OCI-LY3 (cell line): ENCODE results near the gene C9orf153.

ENCODE experiments used
- H2AFZ ChIP-seq: fragments of 200-600, 300-600 bp; shearing (Covaris generic); 2 replicates; pipeline ENCODE4 v1.6.0; 2014; ENCODE audit warnings: antibody characterized with exemption, low read depth, low read length
- H3K27ac ChIP-seq: fragments of 200-600, 300-600 bp; sonication (generic); 2 replicates; pipeline ENCODE4 v1.5.1; 2014; ENCODE audit warnings: mild to moderate bottlenecking, low read length, moderate library complexity, mixed read lengths
- H3K27me3 ChIP-seq: fragments of 200-600, 300-600 bp; sonication (generic); 2 replicates; pipeline ENCODE4 v1.6.1; 2014; ENCODE audit warnings: low read depth, low read length, mixed read lengths
- H3K36me3 ChIP-seq: fragments of 200-600, 300-600 bp; sonication (generic); replicated peaks from 2 replicates; pipeline ENCODE3; 2014; ENCODE audit warnings: low read depth, low read length, mixed read lengths
- H3K4me1 ChIP-seq: fragments of 300-600, 200-600 bp; sonication (generic); 2 replicates; pipeline ENCODE4 v1.6.1; 2014; ENCODE audit warnings: low read length, mixed read lengths
- H3K4me2 ChIP-seq: fragments of 200-600, 300-600 bp; sonication (generic); 2 replicates; pipeline ENCODE4 v1.6.1; 2014; ENCODE audit warnings: low read length, mixed read lengths
- H3K4me3 ChIP-seq: fragments of 300-600, 200-600 bp; sonication (generic); 2 replicates; pipeline ENCODE4 v1.5.1; 2014; ENCODE audit warnings: antibody characterized with exemption, mild to moderate bottlenecking, low read length, moderate library complexity
- H3K79me2 ChIP-seq: fragments of 300-600, 200-600 bp; shearing (Covaris generic); 2 replicates; pipeline ENCODE4 v1.6.1; 2014; ENCODE audit warnings: mild to moderate bottlenecking, low read length, mixed read lengths
- H3K9ac ChIP-seq: fragments of 300-600, 200-600 bp; shearing (Covaris generic); 2 replicates; pipeline ENCODE4 v1.6.0; 2014; ENCODE audit warnings: mild to moderate bottlenecking, low read length, moderate library complexity
- H3K9me3 ChIP-seq: fragments of 200-600, 300-600 bp; shearing (Covaris generic); 2 replicates; pipeline ENCODE4 v1.6.1; 2014; ENCODE audit warnings: low read length, mixed read lengths; ENCODE audit not compliant: insufficient read depth
- H4K20me1 ChIP-seq: fragments of 200-600, 300-600 bp; sonication (generic); 2 replicates; pipeline ENCODE4 v1.6.1; 2016; ENCODE audit warnings: low read length, mixed read lengths; ENCODE audit not compliant: insufficient read depth
- CTCF ChIP-seq: fragments of 200-600, 300-600 bp; sonication (generic); IDR thresholded peaks from 2 replicates; pipeline ENCODE4 v1.5.1; 2014; ENCODE audit warnings: antibody characterized with exemption, low read length, low read depth
- EZH2phosphoT487 ChIP-seq: fragments of 200-600 bp; shearing (Covaris generic); IDR thresholded peaks from 2 replicates; pipeline ENCODE4 v1.6.1; 2018; ENCODE audit warnings: antibody characterized with exemption, mixed run types, low read depth

The C9orf153 gene

GRCh38 chr9:86248746-86249145 lies 10.7 kb downstream of the C9orf153 start:
- TF ChIP-seq EZH2phosphoT487: no peak
- no peak for TF ChIP-seq CTCF
- no peak overlapping the region for H2AFZ ChIP-seq

GRCh38 chr9:86246752-86247161 lies 12.7 kb downstream of the C9orf153 start:
- Histone ChIP-seq H2AFZ (no peak overlapping the region), H3K4me1 (peaks cover 3% of the 10 kb centered on the region), H3K36me3 (no peaks in the 10 kb centered on the region), H3K4me3 (no peak overlapping the region), H3K9ac (no peak overlapping the region), H4K20me1 (no peaks in the 10 kb centered on the region), H3K9me3 (no peaks in the 10 kb centered on the region), H3K27ac (no peak overlapping the region), H3K27me3 (0 out of 2 replicates have a peak, but pooled peaks cover 6% of the 10 kb centered on the region), H3K79me2 (no peaks in the 10 kb centered on the region), H3K4me2 (peak overlapping the region; percentile 10)
- TF ChIP-seq EZH2phosphoT487 (no peak), CTCF (peak; percentile 27; the same call in 1 of the 2 replicates)

More at GRCh38 chr9:86248746-86249145, 10.7 kb downstream of the C9orf153 start:
- Histone ChIP-seq H3K9ac (no peak overlapping the region), H3K4me1 (peaks cover 3% of the 10 kb centered on the region), H3K27ac (no peak overlapping the region), H3K9me3 (0 out of 2 replicates have a peak, but pooled peaks cover 4% of the 10 kb centered on the region), H3K27me3 (0 out of 2 replicates have a peak, but pooled peaks cover 6% of the 10 kb centered on the region), H3K4me3 (no peak overlapping the region), H4K20me1 (no peaks in the 10 kb centered on the region), H3K36me3 (peaks cover 6% of the 10 kb centered on the region), H3K4me2 (no peak overlapping the region), H3K79me2 (no peaks in the 10 kb centered on the region)

GRCh38 chr9:86242071-86242470 lies 17.4 kb downstream of the C9orf153 start:
- no peak overlapping the region for H2AFZ ChIP-seq
- no peaks in the 10 kb centered on the region for H3K9me3 ChIP-seq
- H4K20me1 ChIP-seq: no peaks in the 10 kb centered on the region
- H3K36me3 ChIP-seq: no peaks in the 10 kb centered on the region
- no peak overlapping the region for H3K27ac ChIP-seq
- H3K4me1 ChIP-seq: peaks cover 3% of the 10 kb centered on the region
- H3K27me3 ChIP-seq: 0 out of 2 replicates have a peak, but pooled peaks cover 6% of the 10 kb centered on the region
- no peak overlapping the region for H3K4me3 ChIP-seq
- H3K9ac ChIP-seq: no peak overlapping the region
- no peak overlapping the region for H3K4me2 ChIP-seq
- TF ChIP-seq EZH2phosphoT487 (no peak), CTCF (no peak)
- no peaks in the 10 kb centered on the region for H3K79me2 ChIP-seq

- H4K20me1 ChIP-seq: no peaks in the 10 kb centered on the region
- no peak overlapping the region for H2AFZ ChIP-seq
- H3K79me2 ChIP-seq: no peaks in the 10 kb centered on the region
- no peaks in the 10 kb centered on the region for H3K9me3 ChIP-seq
- H3K4me2 ChIP-seq: no peak overlapping the region
- H3K27ac ChIP-seq: no peak overlapping the region
- H3K4me3 ChIP-seq: no peak overlapping the region
- H3K36me3 ChIP-seq: no peaks in the 10 kb centered on the region
- 0 out of 2 replicates have a peak, but pooled peaks cover 3% of the 10 kb centered on the region for H3K27me3 ChIP-seq
- no peak overlapping the region for H3K9ac ChIP-seq
- TF ChIP-seq CTCF (no peak), EZH2phosphoT487 (no peak)
- no peaks in the 10 kb centered on the region for H3K4me1 ChIP-seq
These were observed 18.2 kb downstream of the C9orf153 start for GRCh38 chr9:86241216-86241615.
